IPS-18c (cell line): ENCODE data around the gene ARSB.
"Not testable (repeated sequence)": the region's sequence is repeated elsewhere in the genome, so short reads cannot be mapped to it uniquely, and the experiment has no call there.

Experiments used
- H3K4me3 ChIP-seq: 2 replicates; pipeline ENCODE4 v1.7.0; 2013; ENCODE audit warnings: low read depth, mild to moderate bottlenecking, low read length, moderate library complexity; ENCODE audit not compliant: insufficient read depth
- H3K9me3 ChIP-seq: one replicate; pipeline ENCODE4 v1.6.1; 2013; ENCODE audit warnings: mild to moderate bottlenecking, low read length, moderate library complexity; ENCODE audit not compliant: control insufficient read depth, insufficient read depth

ARSB gene

GRCh38 chr5:79005936-79006631, 21.0 kb upstream of the ARSB start:
- H3K4me3 ChIP-seq, result no peak overlapping the region
- H3K9me3 ChIP-seq, result no peaks in the 10 kb centered on the region

- H3K4me3 ChIP-seq, result no peak overlapping the region
- no peaks in the 10 kb centered on the region for H3K9me3 ChIP-seq
Observed at GRCh38 chr5:79005151-79005550, 20.0 kb upstream of the ARSB start.

- Histone ChIP-seq H3K9me3 (no peaks in the 10 kb centered on the region), H3K4me3 (no peak overlapping the region)
Observed at GRCh38 chr5:79002374-79002773, 17.3 kb upstream of the ARSB start.

DNA sequence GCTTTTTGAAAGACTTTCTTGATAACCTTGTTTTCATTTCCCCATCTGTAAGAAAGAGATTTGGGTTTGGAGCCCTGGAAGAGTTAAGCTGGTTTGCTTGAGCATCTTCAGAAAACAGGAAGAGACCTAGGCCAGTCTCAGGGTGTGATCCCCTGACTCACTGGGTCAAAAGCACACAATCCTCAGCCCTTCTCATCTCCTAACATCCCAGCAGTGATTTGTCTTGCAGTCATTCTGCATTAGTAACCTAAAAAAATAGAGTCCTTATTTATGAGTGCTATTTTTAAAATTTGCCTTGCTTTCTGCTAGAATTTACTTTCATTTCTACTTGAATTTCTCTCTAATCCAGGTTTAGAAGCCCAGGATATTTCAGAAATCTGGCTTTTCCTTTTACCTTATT, 16.4 kb upstream of the ARSB start:
- Histone ChIP-seq H3K9me3 (no peaks in the 10 kb centered on the region), H3K4me3 (no peak overlapping the region)

DNA sequence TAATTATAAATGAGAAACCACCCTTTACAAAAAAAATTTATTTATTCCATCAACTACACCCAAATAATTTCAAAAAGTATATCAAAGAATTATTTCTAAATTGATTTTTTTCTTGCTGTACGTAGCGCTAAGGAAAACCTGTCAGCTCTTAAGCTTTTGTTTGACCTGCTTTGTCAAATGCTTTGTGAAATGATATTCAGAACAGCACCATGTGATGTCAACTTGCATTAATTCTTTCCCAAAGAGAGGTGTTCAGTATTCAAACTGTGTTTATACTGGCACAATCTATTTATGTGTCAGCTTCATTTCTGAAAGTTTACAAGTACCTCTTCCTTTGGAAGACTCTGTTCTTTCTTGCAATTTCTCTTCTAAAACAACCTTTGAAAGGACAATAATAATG, 12.0 kb upstream of the ARSB start:
- no peak overlapping the region for H3K4me3 ChIP-seq
- H3K9me3 ChIP-seq, result no peaks in the 10 kb centered on the region

DNA sequence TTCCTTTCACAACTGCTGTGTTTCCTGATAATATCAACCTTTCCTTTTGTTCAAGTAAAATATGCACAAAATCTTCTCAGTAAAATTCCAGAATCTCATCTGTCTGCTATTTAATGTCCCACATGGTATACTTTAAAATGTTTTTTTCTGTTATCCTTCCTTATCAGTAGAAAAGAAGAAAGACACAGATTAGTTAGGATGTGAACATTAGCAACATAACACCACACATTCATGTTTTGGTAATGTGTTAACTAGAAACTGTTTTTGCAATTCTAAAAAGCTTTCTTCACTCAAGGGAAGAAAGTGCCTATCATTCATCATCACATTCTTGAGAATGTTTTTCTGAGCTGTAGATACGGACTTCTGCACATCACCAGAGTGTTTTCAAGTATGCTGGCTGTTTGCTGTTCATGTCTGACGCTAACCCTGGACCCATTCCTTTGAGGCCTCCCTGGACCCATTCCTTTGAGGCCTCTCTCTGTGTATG, 10.5 kb upstream of the ARSB start:
- Histone ChIP-seq H3K9me3 (no peaks in the 10 kb centered on the region), H3K4me3 (no peak overlapping the region)

GRCh38 chr5:78993165-78993564, 8.1 kb upstream of the ARSB start:
- no peak overlapping the region for H3K4me3 ChIP-seq
- no peaks in the 10 kb centered on the region for H3K9me3 ChIP-seq

GRCh38 chr5:78992146-78992545, 7.0 kb upstream of the ARSB start:
- Histone ChIP-seq H3K4me3 (no peak overlapping the region), H3K9me3 (no peaks in the 10 kb centered on the region)

- Histone ChIP-seq H3K9me3 (no peaks in the 10 kb centered on the region), H3K4me3 (no peak overlapping the region)
Observed at GRCh38 chr5:78989080-78989479, 4.0 kb upstream of the ARSB start.

GRCh38 chr5:78985725-78986223, 664 bp upstream of the ARSB start:
- Histone ChIP-seq H3K9me3 (no peaks in the 10 kb centered on the region), H3K4me3 (peak overlapping the region; percentile 75; the same call in 1 of the 2 replicates)

DNA sequence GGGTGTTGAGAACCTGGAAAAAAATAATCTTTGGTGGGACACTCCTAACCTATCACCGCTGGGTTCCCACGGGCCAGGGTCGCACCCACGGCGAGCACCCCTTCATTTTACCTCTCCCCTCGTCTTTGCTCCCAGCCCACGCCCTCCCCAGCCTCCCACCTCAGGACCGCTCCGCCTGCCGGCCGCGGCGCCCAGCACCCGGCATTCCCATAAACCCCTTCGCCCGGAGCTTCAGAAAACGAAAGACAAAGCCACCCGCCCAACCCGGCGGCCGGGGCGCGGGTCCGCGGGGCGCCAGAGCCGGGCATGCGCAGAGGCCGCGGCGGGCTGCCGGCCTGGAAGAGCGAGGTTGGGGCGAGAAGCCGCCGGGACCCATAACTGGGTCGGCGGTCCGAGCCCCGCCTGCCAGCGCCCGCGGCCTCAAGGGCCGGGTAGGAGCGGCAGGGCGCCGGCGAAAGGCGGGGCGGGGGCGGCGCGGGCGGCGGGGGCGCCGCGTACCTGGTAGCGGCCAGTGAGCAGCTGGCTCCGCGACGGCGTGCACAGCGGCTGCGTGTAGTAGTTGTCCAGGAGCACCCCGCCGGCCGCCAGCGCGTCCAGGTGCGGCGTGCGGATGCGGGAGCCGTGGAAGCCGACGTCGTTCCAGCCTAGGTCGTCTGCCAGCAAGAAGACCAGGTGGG, 533 bp downstream of the ARSB start:
- Histone ChIP-seq H3K9me3 (no peaks in the 10 kb centered on the region), H3K4me3 (peak overlapping the region; percentile 75)

GRCh38 chr5:78983601-78984438, 1.3 kb downstream of the ARSB start:
- H3K4me3 ChIP-seq, result peak overlapping the region; percentile 75
- no peaks in the 10 kb centered on the region for H3K9me3 ChIP-seq

DNA sequence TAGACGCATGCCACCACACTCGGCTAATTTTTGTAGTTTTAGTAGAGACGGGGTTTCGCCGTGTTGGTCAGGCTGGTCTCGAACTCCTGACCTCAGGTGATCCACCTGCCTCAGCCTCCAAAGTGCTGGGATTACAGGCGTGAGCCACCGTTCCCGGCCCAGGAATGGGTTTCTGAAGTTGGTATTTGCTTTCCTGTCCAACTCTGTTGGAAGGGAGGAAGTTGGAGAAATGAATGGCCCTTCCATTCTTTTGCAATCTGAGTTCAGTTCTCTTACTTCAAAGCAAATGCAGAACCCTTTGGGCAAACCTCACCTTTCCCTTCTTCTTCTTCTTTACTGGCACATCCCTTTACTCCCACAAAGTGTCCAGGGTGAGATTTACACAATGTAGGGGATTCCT, 1.9 kb downstream of the ARSB start:
- H3K9me3 ChIP-seq, H3K4me3 ChIP-seq: not testable (repeated sequence)

- no peaks in the 10 kb centered on the region for H3K9me3 ChIP-seq
Observed at GRCh38 chr5:78979909-78980308, 5.2 kb downstream of the ARSB start.

DNA sequence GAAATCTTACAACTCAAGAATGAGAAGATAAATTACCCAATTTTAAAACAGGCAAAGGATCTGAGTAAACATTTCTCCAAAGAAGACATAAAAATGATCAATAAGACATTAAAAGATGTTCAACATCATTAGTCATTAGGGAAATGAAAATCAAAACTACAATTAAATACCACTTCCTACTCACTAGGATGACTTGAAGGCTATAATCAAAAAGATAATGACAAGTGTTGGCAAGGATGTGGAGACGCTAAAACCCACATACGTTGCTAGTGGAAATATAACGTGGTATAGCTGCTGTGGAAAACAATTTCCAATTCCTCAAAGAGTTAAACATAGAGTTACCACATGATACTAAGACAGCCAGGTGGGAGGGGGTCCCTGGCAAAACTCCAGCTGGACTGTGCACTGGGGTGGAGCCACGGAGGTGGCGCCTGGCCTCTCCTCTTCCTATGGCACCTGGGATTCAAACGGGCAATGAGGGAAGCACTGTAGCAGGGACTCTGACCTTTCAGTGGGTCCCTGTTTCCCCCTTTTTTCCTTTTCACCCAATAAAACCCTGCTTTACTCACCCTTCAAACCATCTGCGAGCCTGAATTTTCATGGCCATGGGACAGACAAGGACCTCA, 5.9 kb downstream of the ARSB start:
- Histone ChIP-seq H3K9me3 (no peaks in the 10 kb centered on the region), H3K4me3 (no peak overlapping the region)

More at GRCh38 chr5:78979909-78980308, 5.2 kb downstream of the ARSB start:
- H3K4me3 ChIP-seq, result no peak overlapping the region

GRCh38 chr5:78975035-78975434, 10.1 kb downstream of the ARSB start:
- Histone ChIP-seq H3K9me3 (no peaks in the 10 kb centered on the region), H3K4me3 (no peak overlapping the region)

DNA sequence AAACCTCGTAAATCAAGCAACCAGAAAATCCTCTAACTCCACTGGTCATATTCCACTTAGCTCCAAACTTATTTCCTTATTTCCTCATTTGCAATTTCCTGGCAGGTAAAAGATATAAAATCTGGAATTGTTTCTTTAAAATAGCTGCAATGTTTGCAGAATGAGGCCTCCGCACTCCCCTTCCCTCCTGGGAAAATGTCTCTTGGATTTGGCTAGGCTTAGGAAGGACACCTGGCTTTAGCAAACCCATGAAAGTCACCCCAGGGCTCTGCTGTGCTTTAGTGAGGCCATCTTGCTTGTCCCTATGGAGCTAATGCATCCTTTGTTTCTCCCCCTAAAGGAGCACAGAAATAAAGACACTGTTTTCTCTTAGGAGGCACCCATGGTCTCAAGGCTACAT, 10.5 kb downstream of the ARSB start:
- Histone ChIP-seq H3K4me3 (no peak overlapping the region), H3K9me3 (no peaks in the 10 kb centered on the region)
